HG03439 (cell line): Measurements from ENCODE around the gene OR10P1.

ENCODE experiments used
- ATAC-seq: cut with Tn5 transposase; IDR thresholded peaks from one replicate; pipeline ENCODE4 v1.9.1; 2021; ENCODE audit warnings: mild to moderate bottlenecking, moderate library complexity; ENCODE audit not compliant: unreplicated experiment

OR10P1 gene

GRCh38 chr12:55682087-55682796, 45.5 kb downstream of the OR10P1 start:
- no peak for ATAC-seq

- ATAC-seq, result no peak
Measured at GRCh38 chr12:55683676-55684075, 47.0 kb downstream of the OR10P1 start.

DNA sequence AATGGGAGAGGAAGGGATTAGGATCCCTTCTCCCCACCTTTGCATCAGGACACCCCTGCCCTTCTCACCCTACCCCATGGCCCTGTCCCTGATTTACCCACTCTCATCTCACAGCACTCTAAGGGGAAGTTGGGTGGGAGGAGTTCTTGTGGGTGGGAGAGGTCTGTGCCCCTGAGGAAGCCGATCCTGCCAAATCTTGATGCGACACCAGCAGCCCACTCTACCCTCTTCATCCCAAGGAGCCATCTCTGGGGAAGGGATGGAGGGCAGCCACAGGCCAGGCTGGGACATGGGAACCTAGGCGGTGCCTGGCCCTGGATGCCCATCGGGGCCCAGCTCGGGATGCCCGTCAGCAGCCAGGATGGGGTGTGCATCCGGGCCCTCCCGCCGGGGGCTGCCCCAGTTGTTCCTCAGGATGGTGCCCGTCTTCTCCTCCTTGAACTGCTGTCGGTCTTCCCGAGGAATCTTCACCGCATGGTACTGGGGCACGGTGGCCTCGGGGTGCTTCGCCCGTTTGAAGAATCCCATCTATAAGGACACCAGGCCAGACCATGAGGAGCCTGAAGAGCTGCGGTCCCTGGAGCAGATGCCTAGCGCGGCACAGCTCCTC, 48.2 kb downstream of the OR10P1 start:
- no peak for ATAC-seq

- ATAC-seq, result no peak
Measured at GRCh38 chr12:55685671-55686070, 49.0 kb downstream of the OR10P1 start.

GRCh38 chr12:55686366-55687010, 49.8 kb downstream of the OR10P1 start:
- no peak for ATAC-seq
